Esophagus muscularis mucosa (tissue), 4 donors: ENCODE results near the gene SACS. TPM values are rescaled to one million over a fixed set of nuclear protein-coding genes. Genes with fewer than 3 reads are reported as not detected.

Experiments used
- DNase-seq: peaks from one replicate; pipeline ENCODE4 v3.0.0-alpha.2; 2017; ENCODE audit errors: extremely low spot score
- H3K27ac ChIP-seq, 4 donors: fragments of 200-600 bp; sonication (generic); replicated peaks in 1 of 4; 1 replicate in 3 of 4; 2 replicates in 1 of 4; pipeline ENCODE4 v1.5.1; 2016 to 2019; ENCODE audit warnings: mild to moderate bottlenecking in 1 of 4
- H3K27me3 ChIP-seq, 4 donors: fragments of 200-600 bp; sonication (generic); one replicate each; pipeline versions ENCODE4 v1.5.1 to v1.6.0; 2016 to 2019
- H3K36me3 ChIP-seq, 4 donors: fragments of 200-600 bp; sonication (generic); one replicate each; pipeline ENCODE4 v1.5.1; 2016 to 2019
- H3K4me1 ChIP-seq, 4 donors: fragments of 200-600 bp; sonication (generic); one replicate each; pipeline ENCODE4 v1.5.1; 2016 to 2019
- H3K4me3 ChIP-seq, 4 donors: fragments of 200-600 bp; sonication (generic); 1 replicate in 2 of 4; 2 replicates in 2 of 4; pipeline ENCODE4 v1.5.1; 2016 to 2019; ENCODE audit warnings: mild to moderate bottlenecking in 4 of 4, moderate library complexity in 1 of 4
- H3K9me3 ChIP-seq, 4 donors: fragments of 200-600 bp; sonication (generic); 1 replicate in 3 of 4; 2 replicates in 1 of 4; pipeline ENCODE4 v1.5.1; 2016 to 2019
- EP300 ChIP-seq: sonication (generic); formaldehyde crosslinking; IDR thresholded peaks from one replicate; pipeline ENCODE4 v1.6.1; 2017; ENCODE audit warnings: antibody characterized with exemption
- POLR2A ChIP-seq: fragments of 450-650 bp; IDR thresholded peaks from one replicate; pipeline ENCODE4 v1.6.1; 2017; ENCODE audit warnings: antibody characterized with exemption, moderate library complexity, mild to moderate bottlenecking, low read depth
- POLR2AphosphoS5 ChIP-seq, 2 donors: sonication (generic); formaldehyde crosslinking; IDR thresholded peaks; one replicate each; pipeline ENCODE4 v1.6.1; 2017; ENCODE audit warnings: antibody characterized with exemption in 2 of 2
- WGBS: methylation state at CpG from one replicate; pipeline ENCODE4 v1.1.5; 2018; 5-methylcytosine and 5-hydroxymethylcytosine counted together
- intact Hi-C: fragments of 100-400 bp; cut with DNase I; formaldehyde crosslinking; loops from one replicate; pipeline ENCODE4 v1.15.1; 2023
- total RNA-seq, 4 donors: library from RNA; depleted of rRNA; stranded (reverse); fragments of >200 nt; gene quantifications; one replicate each; pipeline versions ENCODE4 v1.1.0 to v1.2.1, GENCODE V29; 2016
- TF ChIP-seq, protein P1 (sequence below), 3 experiments: fragments of 200-600 bp in 2 of 3; fragments of 450-650 bp in 1 of 3; sonication (generic) in 2 of 3; IDR thresholded peaks; one replicate each; pipeline ENCODE4 v1.5.1; 2017 to 2019; ENCODE audit warnings: antibody characterized with exemption in 3 of 3, mild to moderate bottlenecking in 2 of 3, moderate library complexity in 1 of 3

The SACS gene
- total RNA-seq, 4 donors from 2014 or later: 45.1 to 70.1 (median 65.3) TPM

DNA sequence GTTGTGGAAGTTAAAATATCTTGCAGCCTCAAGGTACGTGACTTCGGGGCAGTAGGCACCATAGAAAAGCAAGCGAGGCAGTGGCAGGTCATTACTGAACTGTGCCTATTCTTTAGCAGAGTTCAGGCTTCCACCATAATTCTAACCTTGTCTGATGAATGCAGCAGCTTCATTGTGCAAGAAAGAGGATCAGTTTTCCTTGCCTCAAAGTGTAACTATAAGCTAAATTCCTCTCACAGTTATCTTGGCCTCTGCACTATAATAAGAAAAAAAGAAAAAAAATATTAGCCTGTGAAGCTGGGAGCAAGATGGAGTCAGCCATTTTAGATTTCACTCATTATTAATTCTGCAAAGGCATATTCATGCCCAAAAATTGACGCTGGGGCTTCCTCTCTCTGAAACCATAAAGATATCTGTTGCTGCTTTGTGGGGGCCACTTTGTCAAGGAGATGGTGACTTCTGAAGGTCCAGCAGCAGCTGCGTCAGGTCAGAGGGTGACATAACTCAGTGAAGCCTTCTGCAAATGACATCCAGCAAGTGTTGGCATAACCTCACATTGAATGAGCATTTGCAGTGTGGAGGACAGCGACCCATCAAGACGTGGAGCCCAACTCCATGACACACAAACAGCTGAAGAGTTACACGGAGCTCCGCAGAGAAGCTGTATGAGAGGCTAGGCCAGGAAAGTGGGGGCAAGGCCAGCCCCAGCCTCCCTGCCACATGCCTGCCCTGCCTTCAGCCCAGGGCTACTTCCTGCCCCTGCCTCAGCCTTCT lies 23.1 kb upstream of the SACS start:
- WGBS: 87% methylated on average over 8 of the region's 9 CpGs
- intact Hi-C loops: no loop called here
- peak; percentile 66 for DNase-seq

DNA sequence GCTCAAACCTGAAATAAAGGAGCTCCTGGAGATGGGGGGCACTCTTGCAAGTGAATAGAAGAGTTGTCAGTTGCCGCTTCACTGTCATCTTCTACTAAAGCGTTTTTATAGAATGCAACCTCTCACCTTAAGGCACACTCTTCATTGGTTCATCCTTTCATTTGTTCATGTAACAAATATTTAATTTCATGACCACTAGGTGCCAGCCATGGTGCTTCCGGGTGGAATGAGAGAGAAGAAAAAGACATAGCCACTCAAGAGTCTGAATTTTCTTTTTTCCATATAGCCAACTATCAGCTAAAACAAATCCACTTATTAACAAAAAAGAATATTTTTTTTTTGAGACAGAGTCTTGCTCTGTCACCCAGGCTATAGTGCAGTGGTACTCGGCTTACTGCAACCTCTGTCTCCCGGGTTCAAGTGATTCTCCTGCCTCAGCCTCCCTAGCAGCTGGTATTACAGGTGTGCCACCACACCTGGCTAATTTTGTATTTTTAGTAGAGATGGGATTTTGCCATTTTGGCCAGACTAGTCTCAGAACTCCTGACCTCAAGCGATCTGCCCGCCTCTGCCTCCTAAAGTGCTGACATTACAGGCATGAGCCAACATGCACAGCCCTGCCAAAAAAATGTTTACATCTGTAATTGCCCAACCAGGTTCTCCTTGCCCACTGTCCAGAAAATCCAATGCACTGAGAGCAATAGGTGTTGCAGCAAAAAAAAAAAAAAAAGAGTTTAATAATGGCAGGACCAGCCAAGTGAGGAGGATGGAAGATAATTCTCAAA lies 22.1 kb upstream of the SACS start:
- WGBS: 86% methylated on average over 7 of the region's 7 CpGs
- no peak overlapping the region for H3K4me3 ChIP-seq
- intact Hi-C loops: no loop called here

More for the DNA sequence above, 23.1 kb upstream of the SACS start:
- no peaks in the 10 kb centered on the region for H3K9me3 ChIP-seq
- TF ChIP-seq, protein P1, sequence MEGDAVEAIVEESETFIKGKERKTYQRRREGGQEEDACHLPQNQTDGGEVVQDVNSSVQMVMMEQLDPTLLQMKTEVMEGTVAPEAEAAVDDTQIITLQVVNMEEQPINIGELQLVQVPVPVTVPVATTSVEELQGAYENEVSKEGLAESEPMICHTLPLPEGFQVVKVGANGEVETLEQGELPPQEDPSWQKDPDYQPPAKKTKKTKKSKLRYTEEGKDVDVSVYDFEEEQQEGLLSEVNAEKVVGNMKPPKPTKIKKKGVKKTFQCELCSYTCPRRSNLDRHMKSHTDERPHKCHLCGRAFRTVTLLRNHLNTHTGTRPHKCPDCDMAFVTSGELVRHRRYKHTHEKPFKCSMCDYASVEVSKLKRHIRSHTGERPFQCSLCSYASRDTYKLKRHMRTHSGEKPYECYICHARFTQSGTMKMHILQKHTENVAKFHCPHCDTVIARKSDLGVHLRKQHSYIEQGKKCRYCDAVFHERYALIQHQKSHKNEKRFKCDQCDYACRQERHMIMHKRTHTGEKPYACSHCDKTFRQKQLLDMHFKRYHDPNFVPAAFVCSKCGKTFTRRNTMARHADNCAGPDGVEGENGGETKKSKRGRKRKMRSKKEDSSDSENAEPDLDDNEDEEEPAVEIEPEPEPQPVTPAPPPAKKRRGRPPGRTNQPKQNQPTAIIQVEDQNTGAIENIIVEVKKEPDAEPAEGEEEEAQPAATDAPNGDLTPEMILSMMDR (IDR thresholded peaks at IDR 0.05): no peak
- TF ChIP-seq EP300: no peak
- no peaks in the 10 kb centered on the region for H3K27me3 ChIP-seq
- no peak overlapping the region for H3K4me3 ChIP-seq
- H3K27ac ChIP-seq: no peak overlapping the region
- no peaks in the 10 kb centered on the region for H3K36me3 ChIP-seq
- H3K4me1 ChIP-seq: peaks cover 0 to 7% (median 6%) of the 10 kb centered on the region in 4 donors

GRCh38 chr13:23453132-23453531 lies 19.6 kb upstream of the SACS start:
- H3K27me3 ChIP-seq: no peaks in the 10 kb centered on the region
- TF ChIP-seq POLR2A: no peak
- no peak for TF ChIP-seq POLR2AphosphoS5 (IDR thresholded peaks at IDR 0.05)
- TF ChIP-seq, protein P1 (IDR thresholded peaks at IDR 0.05): no peak
- TF ChIP-seq EP300: no peak
- peak; percentile 60 for DNase-seq
- H3K4me1 ChIP-seq: peaks cover 0 to 15% (median 6%) of the 10 kb centered on the region in 4 donors
- intact Hi-C loops: no loop called here
- H3K36me3 ChIP-seq: no peaks in the 10 kb centered on the region
- no peaks in the 10 kb centered on the region for H3K9me3 ChIP-seq
- WGBS: 89% methylated on average over 8 of the region's 8 CpGs
- no peak overlapping the region for H3K27ac ChIP-seq
- H3K4me3 ChIP-seq: no peak overlapping the region

More for the DNA sequence above, 22.1 kb upstream of the SACS start:
- Histone ChIP-seq H3K27ac (no peak overlapping the region), H3K9me3 (no peaks in the 10 kb centered on the region), H3K27me3 (no peaks in the 10 kb centered on the region), H3K36me3 (no peaks in the 10 kb centered on the region), H3K4me1 (peaks cover 0 to 12% (median 6%) of the 10 kb centered on the region in 4 donors)
- no peak for TF ChIP-seq POLR2AphosphoS5 (IDR thresholded peaks at IDR 0.05)
- TF ChIP-seq, protein P1 (IDR thresholded peaks at IDR 0.05): no peak
- peak; percentile 60 for DNase-seq

DNA sequence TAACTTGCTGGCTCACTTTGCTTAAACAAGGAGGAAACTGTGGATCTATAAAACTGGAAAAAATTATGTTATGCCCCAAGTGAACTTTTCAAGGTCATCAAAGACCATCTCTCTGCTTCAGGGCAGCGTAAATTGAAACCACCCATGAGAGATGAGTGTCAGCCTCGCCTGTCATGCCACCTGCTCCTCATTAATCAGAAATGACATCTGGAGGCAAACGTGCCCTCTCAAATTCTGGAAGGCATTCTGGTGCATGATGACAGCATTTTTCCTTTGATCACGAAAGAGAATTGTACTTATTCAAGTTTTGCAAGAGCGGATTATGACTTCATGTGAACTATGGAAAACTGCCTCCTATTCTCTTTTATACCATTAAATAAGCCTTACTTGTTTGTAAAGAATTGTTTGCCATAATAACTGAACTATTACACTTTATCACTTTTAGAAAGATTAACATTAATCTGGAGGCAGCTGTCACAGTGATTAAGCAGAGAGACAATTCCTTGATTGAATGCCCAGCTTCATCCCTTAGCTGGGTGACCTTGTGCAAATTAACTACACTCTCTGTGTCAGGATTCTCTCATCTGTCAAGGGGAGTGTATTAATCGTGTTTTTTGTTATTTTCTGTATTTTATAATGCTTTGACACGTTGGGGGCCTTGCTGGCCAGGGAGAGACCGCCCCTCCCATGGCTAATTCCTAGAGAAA lies 17.0 kb upstream of the SACS start:
- WGBS: 53% methylated on average over 8 of the region's 8 CpGs

More for the DNA sequence above, 17.0 kb upstream of the SACS start:
- H3K4me1 ChIP-seq: peaks cover 0 to 8% (median 0%) of the 10 kb centered on the region in 4 donors
- TF ChIP-seq EP300 (no peak), POLR2AphosphoS5 (IDR thresholded peaks at IDR 0.05) (no peak), POLR2A (no peak)
- TF ChIP-seq, protein P1 (IDR thresholded peaks at IDR 0.05): no peak
- no peak overlapping the region for H3K4me3 ChIP-seq
- H3K27me3 ChIP-seq: no peaks in the 10 kb centered on the region
- H3K36me3 ChIP-seq: no peaks in the 10 kb centered on the region
- no peaks in the 10 kb centered on the region for H3K9me3 ChIP-seq
- intact Hi-C loops: no loop called here
- H3K27ac ChIP-seq: no peak overlapping the region
- DNase-seq: no peak
